GM12891 (cell line): ENCODE data around the gene GABRR3.

Source experiments
- POLR2A ChIP-seq: IDR thresholded peaks from 2 replicates; pipeline ENCODE4 v1.6.1; 2011; ENCODE audit warnings: low read depth, low read length, control low read depth
- POLR2AphosphoS5 ChIP-seq: IDR thresholded peaks from 2 replicates; pipeline ENCODE4 v1.6.1; 2011; ENCODE audit warnings: low read depth, low read length, control low read depth
- POU2F2 ChIP-seq: IDR thresholded peaks from 2 replicates; pipeline ENCODE4 v1.6.1; 2011; ENCODE audit warnings: low read depth, mild to moderate bottlenecking, control low read depth, low read length, moderate library complexity
- TAF1 ChIP-seq: IDR thresholded peaks from 2 replicates; pipeline ENCODE4 v1.6.1; 2011; ENCODE audit warnings: low read depth, low read length, control low read depth

GRCh38 chr3:97958796-97959195 lies 76.3 kb downstream of the GABRR3 start:
- TF ChIP-seq POLR2A = no peak
- no peak for TF ChIP-seq POLR2AphosphoS5
- TF ChIP-seq TAF1 = no peak
- no peak for TF ChIP-seq POU2F2
